ENCODE data around the gene PCAT6.
"Not testable (repeated sequence)": the region's sequence is repeated elsewhere in the genome, so short reads cannot be mapped to it uniquely, and the experiment has no call there.

Gene PCAT6

GRCh38 chr1:202810615-202811295 is at the start of gene PCAT6:
Gene PCAT6, plus strand, starts transcription at chr1:202810954.
- DNase-seq, result peak; percentile 58

- DNase-seq, result no peak
Observed at GRCh38 chr1:202762019-202762418, 48.7 kb upstream of the PCAT6 start.

- no peak for DNase-seq
Observed at GRCh38 chr1:202765721-202766120, 45.0 kb upstream of the PCAT6 start.

GRCh38 chr1:202770135-202770534 is 40.6 kb upstream of the PCAT6 start:
- no peak for DNase-seq

- DNase-seq, result no peak
Observed at GRCh38 chr1:202781180-202781579, 29.6 kb upstream of the PCAT6 start.

GRCh38 chr1:202786804-202787203 is 23.9 kb upstream of the PCAT6 start:
- DNase-seq, result no peak

GRCh38 chr1:202788800-202789199 is 22.0 kb upstream of the PCAT6 start:
- DNase-seq, result no peak

GRCh38 chr1:202791077-202791747 is 19.5 kb upstream of the PCAT6 start:
- no peak for DNase-seq

- DNase-seq, result no peak
Observed at GRCh38 chr1:202794051-202794740, 16.6 kb upstream of the PCAT6 start.

GRCh38 chr1:202794931-202795330 is 15.8 kb upstream of the PCAT6 start:
- not testable (repeated sequence) for DNase-seq

GRCh38 chr1:202796670-202797069 is 14.1 kb upstream of the PCAT6 start:
- DNase-seq, result no peak

GRCh38 chr1:202798260-202798659 is 12.5 kb upstream of the PCAT6 start:
- DNase-seq, result no peak

GRCh38 chr1:202798792-202799331 is 11.9 kb upstream of the PCAT6 start:
- DNase-seq, result no peak

- no peak for DNase-seq
Observed at GRCh38 chr1:202800742-202801141, 10.0 kb upstream of the PCAT6 start.

- no peak for DNase-seq
Observed at GRCh38 chr1:202801175-202801574, 9.6 kb upstream of the PCAT6 start.

- no peak for DNase-seq
Observed at GRCh38 chr1:202802034-202802433, 8.7 kb upstream of the PCAT6 start.

- DNase-seq, result no peak
Observed at GRCh38 chr1:202802998-202803932, 7.5 kb upstream of the PCAT6 start.

- no peak for DNase-seq
Observed at GRCh38 chr1:202804126-202804525, 6.6 kb upstream of the PCAT6 start.

GRCh38 chr1:202805886-202806844 is 4.6 kb upstream of the PCAT6 start:
- no peak for DNase-seq

- DNase-seq, result no peak
Observed at GRCh38 chr1:202806845-202807450, 3.8 kb upstream of the PCAT6 start.

- no peak for DNase-seq
Observed at GRCh38 chr1:202807451-202807925, 3.3 kb upstream of the PCAT6 start.
